HG02623 (cell line): ENCODE measurements around the gene ARPC1B.
A peak's percentile ranks its signal among the peaks of the same experiment; 100 is the strongest.
"Not testable (repeated sequence)": the region's sequence is repeated elsewhere in the genome, so short reads cannot be mapped to it uniquely, and the experiment has no call there.

Experiments
- ATAC-seq: cut with Tn5 transposase; IDR thresholded peaks from one replicate; pipeline ENCODE4 v1.9.1; 2021; ENCODE audit warnings: moderate library complexity; ENCODE audit not compliant: unreplicated experiment

ARPC1B gene

GRCh38 chr7:99366646-99367045, 7.9 kb upstream of the ARPC1B start:
- ATAC-seq: no peak

- ATAC-seq: no peak
Observed at GRCh38 chr7:99368750-99369389, 5.7 kb upstream of the ARPC1B start.

GRCh38 chr7:99369767-99370391, 4.7 kb upstream of the ARPC1B start:
- no peak for ATAC-seq

- ATAC-seq: no peak
Observed at GRCh38 chr7:99371376-99371920, 3.1 kb upstream of the ARPC1B start.

- no peak for ATAC-seq
Observed at GRCh38 chr7:99372275-99373090, 2.0 kb upstream of the ARPC1B start.

GRCh38 chr7:99373091-99374066, 1.2 kb upstream of the ARPC1B start:
- ATAC-seq: no peak

- peak; percentile 32 for ATAC-seq
Observed at GRCh38 chr7:99375070-99375807, 709 bp downstream of the ARPC1B start.

- ATAC-seq: no peak
Observed at GRCh38 chr7:99379043-99379577, 4.6 kb downstream of the ARPC1B start.

- ATAC-seq: not testable (repeated sequence)
Observed at GRCh38 chr7:99379693-99380031, 5.1 kb downstream of the ARPC1B start.

- ATAC-seq: peak; percentile 41
Observed at GRCh38 chr7:99380032-99380822, 5.7 kb downstream of the ARPC1B start.

- ATAC-seq: peak; percentile 69
Observed at GRCh38 chr7:99380823-99381663, 6.5 kb downstream of the ARPC1B start.

GRCh38 chr7:99381664-99382075, 7.1 kb downstream of the ARPC1B start:
- ATAC-seq: no peak

- no peak for ATAC-seq
Observed at GRCh38 chr7:99383203-99383602, 8.7 kb downstream of the ARPC1B start.

GRCh38 chr7:99383791-99384370, 9.4 kb downstream of the ARPC1B start:
- no peak for ATAC-seq

- ATAC-seq: no peak
Observed at GRCh38 chr7:99384523-99384922, 10.0 kb downstream of the ARPC1B start.

GRCh38 chr7:99385564-99385963, 11.0 kb downstream of the ARPC1B start:
- ATAC-seq: no peak

- ATAC-seq: no peak
Observed at GRCh38 chr7:99386584-99387238, 12.2 kb downstream of the ARPC1B start.
